ENCODE results near the gene AP2B1. TPM values are rescaled to one million over a fixed set of nuclear protein-coding genes. Genes with fewer than 3 reads are reported as not detected.

AP2B1 gene
- total RNA-seq, 1 donor from 2014 or later: 142 TPM

GRCh38 chr17:35729405-35729833 is 142.3 kb downstream of the AP2B1 start:
- DNase-seq (ENCODE audit: low read depth): no peak
- no peak overlapping the region for H3K4me3 ChIP-seq (ENCODE audit: low read depth, low read length)
- no peak for TF ChIP-seq CTCF (conservative IDR thresholded peaks at IDR 0.05; ENCODE audit: low read depth, low read length)

GRCh38 chr17:35730400-35731005 is 143.4 kb downstream of the AP2B1 start:
- no peak overlapping the region for H3K4me3 ChIP-seq (ENCODE audit: low read depth, low read length)
- DNase-seq (ENCODE audit: low read depth): no peak
- no peak for TF ChIP-seq CTCF (conservative IDR thresholded peaks at IDR 0.05; ENCODE audit: low read depth, low read length)

- DNase-seq (ENCODE audit: low read depth): no peak
- peak within 1 kb of the TSS; percentile 57 for H3K4me3 ChIP-seq (ENCODE audit: low read depth, low read length)
- TF ChIP-seq CTCF (conservative IDR thresholded peaks at IDR 0.05; ENCODE audit: low read depth, low read length): no peak
These were observed 144.3 kb downstream of the AP2B1 start, which contains the start of gene RASL10B for GRCh38 chr17:35731239-35731916. RASL10B (plus strand) TSS chr17:35731639; CDS start chr17:35735185, 3,546 bp downstream.

- TF ChIP-seq CTCF (conservative IDR thresholded peaks at IDR 0.05; ENCODE audit: low read depth, low read length): no peak
- no peak for DNase-seq (ENCODE audit: low read depth)
- H3K4me3 ChIP-seq (ENCODE audit: low read depth, low read length): peak overlapping the region; percentile 57
These were observed 145.0 kb downstream of the AP2B1 start for GRCh38 chr17:35731917-35732805.

GRCh38 chr17:35732806-35733136 is 145.6 kb downstream of the AP2B1 start:
- H3K4me3 ChIP-seq (ENCODE audit: low read depth, low read length): no peak overlapping the region
- TF ChIP-seq CTCF (conservative IDR thresholded peaks at IDR 0.05; ENCODE audit: low read depth, low read length): no peak
- DNase-seq (ENCODE audit: low read depth): no peak

GRCh38 chr17:35733366-35733765 is 146.2 kb downstream of the AP2B1 start:
- no peak for DNase-seq (ENCODE audit: low read depth)
- H3K4me3 ChIP-seq (ENCODE audit: low read depth, low read length): no peak overlapping the region
- no peak for TF ChIP-seq CTCF (conservative IDR thresholded peaks at IDR 0.05; ENCODE audit: low read depth, low read length)
